Measurements from ENCODE around the gene TMEM63A. TPM values are rescaled to one million over a fixed set of nuclear protein-coding genes. Genes with fewer than 3 reads are reported as not detected.
"Not testable (repeated sequence)": the region's sequence is repeated elsewhere in the genome, so short reads cannot be mapped to it uniquely, and the experiment has no call there.

Gene TMEM63A
- total and polyA plus RNA-seq, 2 of the 13 experiments (the other 11 are each of a cell fraction or from before 2014, with no cell fraction given): 23.9 to 53.3 TPM

DNA sequence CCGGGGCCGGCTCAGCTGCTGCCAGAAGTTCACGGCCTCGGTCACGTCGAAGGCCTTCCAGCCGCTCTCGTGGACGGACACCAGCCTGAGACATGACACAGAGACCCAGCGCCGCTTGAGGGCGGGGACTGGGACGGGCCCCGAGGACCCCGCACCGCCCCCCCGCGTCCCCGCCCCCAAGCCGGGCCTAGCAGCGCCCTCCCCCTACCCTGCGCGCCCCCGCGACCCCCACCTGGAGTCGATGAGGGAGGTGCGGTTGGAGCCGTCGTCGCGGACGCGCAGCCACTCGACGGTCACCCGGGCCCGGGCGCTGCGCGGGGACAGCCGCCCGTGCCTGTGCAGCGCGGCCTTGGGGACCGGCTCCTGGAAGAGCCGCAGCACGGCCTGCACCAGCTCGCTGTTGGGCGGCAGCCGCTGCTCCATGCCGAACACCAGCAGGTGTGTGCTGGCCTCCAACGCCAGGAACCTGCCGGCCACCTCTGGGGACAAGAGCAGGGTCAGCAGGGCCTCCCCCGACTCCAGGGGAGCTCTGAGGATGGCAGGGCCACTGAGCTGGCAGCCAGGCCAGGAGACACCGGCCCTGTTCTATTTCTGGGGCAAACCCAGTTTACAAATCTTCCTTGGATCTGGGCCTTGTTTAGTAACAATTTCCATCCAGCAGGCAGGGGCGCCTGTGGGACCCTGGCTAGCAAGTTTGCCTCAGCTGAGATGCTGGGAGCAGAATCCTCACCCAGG is 5.5 kb upstream of the TMEM63A start:
- peak overlapping the region; percentile 83 for H3K4me2 ChIP-seq (ENCODE audit: low read depth, low read length)
- H3K27ac ChIP-seq (ENCODE audit: extremely low read length, insufficient read depth, low read length): not testable (repeated sequence)

GRCh38 chr1:225887030-225887314 is 4.8 kb upstream of the TMEM63A start:
- POLR2A ChIA-PET: interaction anchor here (0.7 to 1.0 kb wide), 2 partner anchors 9 to 10 kb away, joined by 3 read pairs; no protein-coding TSS in a partner anchor
- in situ Hi-C loops (cut with HindIII; ENCODE audit: extremely low pct_ligation_motif_present, low pct_unique_long_range_greater_than_20kb): no loop called here
- CTCF ChIA-PET (ENCODE audit: low intra/inter-chr PET ratio, low total read pairs): no interaction called here
- peak; percentile 22; the same call in 1 of the 2 replicates for TF ChIP-seq RXRB (CRISPR knock-in tag; IDR thresholded peaks at IDR 0.05; ENCODE audit: borderline replicate concordance)
- no peak for TF ChIP-seq ZSCAN25 (CRISPR knock-in tag; IDR thresholded peaks at IDR 0.05)
- TF ChIP-seq ZNF800 (CRISPR knock-in tag; IDR thresholded peaks at IDR 0.05): no peak
- TF ChIP-seq NFYC (CRISPR knock-in tag; IDR thresholded peaks at IDR 0.05): no peak
- TF ChIP-seq ZNF512B (CRISPR knock-in tag; IDR thresholded peaks at IDR 0.05; ENCODE audit: borderline replicate concordance): no peak
- no peak for TF ChIP-seq TCF7 (IDR thresholded peaks at IDR 0.05; ENCODE audit: low read depth)
- TF ChIP-seq ZNF607 (CRISPR knock-in tag; IDR thresholded peaks at IDR 0.05; ENCODE audit: borderline replicate concordance): no peak
- peak in 1 of 2 experiments; percentile 42; a peak in 1 of 4 replicates for TF ChIP-seq NR2F1 (CRISPR knock-in tag; IDR thresholded peaks at IDR 0.05)

More for the DNA sequence above, 5.5 kb upstream of the TMEM63A start:
- H3K4me3 ChIP-seq (replicated peaks in 1 of 3; ENCODE audit: insufficient read depth in 1 of 3, low read depth in 2 of 3, low read length in 3 of 3): peak overlapping the region in 1 of 3 experiments; percentile 76; a peak in 1 of 6 replicates
- DNase-seq (ENCODE audit: low spot score); H3K36me3 ChIP-seq (replicated peaks in 1 of 2; ENCODE audit: control insufficient read depth in 1 of 2, insufficient read depth in 2 of 2, low read length in 2 of 2); POLR2A ChIA-PET; H2AFZ ChIP-seq (ENCODE audit: low read length); H3K9ac ChIP-seq (ENCODE audit: insufficient read depth, low read depth, low read length); FAIRE-seq; H3K9me3 ChIP-seq (ENCODE audit: low read length); H4K20me1 ChIP-seq (ENCODE audit: insufficient read depth, low read length); CTCF ChIA-PET (ENCODE audit: low intra/inter-chr PET ratio, low total read pairs); H3K79me2 ChIP-seq (ENCODE audit: insufficient read depth, low read length); BruUV-seq (replicated peaks); in situ Hi-C loops (cut with HindIII; ENCODE audit: extremely low pct_ligation_motif_present, low pct_unique_long_range_greater_than_20kb); ATAC-seq; H3K27me3 ChIP-seq (ENCODE audit: control insufficient read depth in 1 of 2, insufficient read depth in 2 of 2, low read length in 2 of 2): not testable (repeated sequence)
- peaks cover 74% of the 10 kb centered on the region for H3K4me1 ChIP-seq (ENCODE audit: insufficient read depth, low read length)
- WGBS (ENCODE audit: low lambda C conversion rate): 82% methylated on average over 15 of the region's 56 CpGs
- intact Hi-C loops (cut with micrococcal nuclease; ENCODE audit: unreplicated experiment): loop anchor here (10.0 kb wide), 1 partner anchor 87 kb away; no protein-coding TSS in a partner anchor

More at GRCh38 chr1:225887030-225887314, 4.8 kb upstream of the TMEM63A start:
- Histone ChIP-seq H2AFZ (ENCODE audit: low read length) (no peak overlapping the region), H3K36me3 (replicated peaks in 1 of 2; ENCODE audit: control insufficient read depth in 1 of 2, insufficient read depth in 2 of 2, low read length in 2 of 2) (no peaks in the 10 kb centered on the region), H3K9me3 (ENCODE audit: low read length) (no peaks in the 10 kb centered on the region), H4K20me1 (ENCODE audit: insufficient read depth, low read length) (no peaks in the 10 kb centered on the region), H3K4me3 (replicated peaks in 1 of 3; ENCODE audit: insufficient read depth in 1 of 3, low read depth in 2 of 3, low read length in 3 of 3) (peak overlapping the region in 1 of 3 experiments; percentile 52; a peak in 1 of 6 replicates), H3K79me2 (ENCODE audit: insufficient read depth, low read length) (no peaks in the 10 kb centered on the region), H3K4me2 (ENCODE audit: low read depth, low read length) (peak overlapping the region; percentile 86), H3K27me3 (ENCODE audit: control insufficient read depth in 1 of 2, insufficient read depth in 2 of 2, low read length in 2 of 2) (no peaks in the 10 kb centered on the region; a peak in 1 of 5 replicates), H3K9ac (ENCODE audit: insufficient read depth, low read depth, low read length) (peak overlapping the region; percentile 43; the same call in 1 of the 2 replicates), H3K27ac (ENCODE audit: extremely low read length, insufficient read depth, low read length) (no peak overlapping the region), H3K4me1 (ENCODE audit: insufficient read depth, low read length) (peaks cover 74% of the 10 kb centered on the region)
- no TSS peak for BruUV-seq (replicated peaks)
- DNase-seq (ENCODE audit: low spot score) (no peak), FAIRE-seq (no peak), ATAC-seq (no peak; the same call in 2 of the 3 replicates)
- intact Hi-C loops (cut with micrococcal nuclease; ENCODE audit: unreplicated experiment): loop anchor here (10.0 kb wide), 1 partner anchor 88 kb away; no protein-coding TSS in a partner anchor
- WGBS (ENCODE audit: low lambda C conversion rate): 7% methylated on average over 4 of the region's 7 CpGs

All from HepG2 (cell line).